Limb (tissue), 2 donors: Measurements from ENCODE around the gene DCANP1.

Experiments
- DNase-seq, 2 donors: peaks; one replicate each; pipeline ENCODE4 v3.0.0-alpha.2; 2016; ENCODE audit errors: extremely low spot score in 2 of 2

DCANP1 gene

GRCh38 chr5:135480511-135480910 is 33.4 kb upstream of the DCANP1 start:
- DNase-seq: no peak

GRCh38 chr5:135478938-135479337 is 31.8 kb upstream of the DCANP1 start:
- DNase-seq: no peak

DNA sequence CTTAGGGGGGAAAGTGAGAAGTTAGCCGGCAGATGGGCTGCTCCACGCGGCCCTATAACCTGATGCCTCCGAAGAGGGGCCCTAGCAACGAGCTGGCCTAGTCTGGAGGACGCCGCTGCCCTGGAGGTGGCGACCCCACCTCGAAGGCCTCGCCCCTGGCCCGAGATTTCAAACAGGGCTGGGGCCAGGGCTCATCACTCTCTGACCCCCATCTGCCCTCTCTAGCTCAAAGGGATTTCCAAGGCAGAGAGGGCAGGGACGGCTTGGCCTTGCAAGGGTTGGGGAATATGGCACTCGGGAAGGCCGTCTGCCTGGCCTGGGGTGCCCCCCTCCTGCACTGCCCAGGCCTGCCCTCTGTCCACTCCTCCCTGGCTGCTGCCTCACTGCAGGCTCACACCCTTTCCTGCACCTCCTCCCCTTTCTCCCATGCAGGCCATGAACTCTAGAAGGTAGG is 30.5 kb upstream of the DCANP1 start:
- peak in 1 of 2 donors; percentile 31 for DNase-seq

DNA sequence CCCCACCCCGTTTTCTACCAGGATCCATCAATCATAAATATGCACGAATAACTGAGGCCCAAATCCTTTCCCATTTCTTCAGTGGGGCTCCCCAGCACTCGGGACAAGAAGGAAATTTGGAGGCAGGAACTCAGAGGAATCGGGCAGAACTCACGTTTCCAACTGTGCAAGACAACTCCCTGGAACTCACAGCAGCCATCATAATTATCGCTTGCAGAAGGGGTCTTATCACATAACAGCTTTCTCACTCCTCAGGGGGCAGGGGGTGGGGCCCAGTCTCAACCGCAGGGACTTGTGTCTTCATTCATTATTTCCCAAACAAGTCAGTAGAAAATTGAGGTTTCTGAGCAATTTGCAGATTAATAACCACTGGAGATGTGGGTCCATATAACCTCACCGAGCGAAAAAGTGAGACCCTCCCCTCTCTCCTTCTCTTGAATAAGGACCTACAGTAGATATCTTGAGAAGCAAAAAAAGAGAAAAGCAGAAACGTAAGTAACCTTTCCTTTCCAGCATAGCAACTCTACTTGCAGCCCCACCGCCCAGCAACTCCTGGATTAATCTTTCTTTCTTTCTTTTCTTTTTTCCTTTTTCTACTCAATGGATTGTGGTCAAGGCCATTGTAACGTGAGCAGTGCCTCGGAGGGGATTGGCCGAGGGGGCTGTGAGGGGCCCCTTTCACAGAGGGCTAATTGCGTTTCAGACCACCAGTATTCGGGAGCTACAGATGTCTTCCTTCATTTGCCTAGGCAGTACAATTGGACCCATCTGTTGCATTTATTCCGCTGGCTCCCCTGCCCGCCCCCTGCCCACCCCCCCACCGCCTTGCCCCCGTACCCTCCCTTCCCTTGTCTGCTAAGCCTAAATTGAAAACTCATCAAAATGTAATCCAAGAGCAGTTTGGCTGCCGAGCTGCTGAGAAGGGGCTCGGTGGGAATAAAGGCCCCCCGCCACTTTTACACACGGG is 29.8 kb upstream of the DCANP1 start:
- no peak for DNase-seq

GRCh38 chr5:135473956-135474670 is 27.0 kb upstream of the DCANP1 start:
- DNase-seq: no peak

- DNase-seq: no peak
Measured at GRCh38 chr5:135472141-135472540, 25.0 kb upstream of the DCANP1 start.

- no peak for DNase-seq
Measured at GRCh38 chr5:135471726-135472125, 24.6 kb upstream of the DCANP1 start.

GRCh38 chr5:135469911-135470310 is 22.8 kb upstream of the DCANP1 start:
- no peak for DNase-seq

DNA sequence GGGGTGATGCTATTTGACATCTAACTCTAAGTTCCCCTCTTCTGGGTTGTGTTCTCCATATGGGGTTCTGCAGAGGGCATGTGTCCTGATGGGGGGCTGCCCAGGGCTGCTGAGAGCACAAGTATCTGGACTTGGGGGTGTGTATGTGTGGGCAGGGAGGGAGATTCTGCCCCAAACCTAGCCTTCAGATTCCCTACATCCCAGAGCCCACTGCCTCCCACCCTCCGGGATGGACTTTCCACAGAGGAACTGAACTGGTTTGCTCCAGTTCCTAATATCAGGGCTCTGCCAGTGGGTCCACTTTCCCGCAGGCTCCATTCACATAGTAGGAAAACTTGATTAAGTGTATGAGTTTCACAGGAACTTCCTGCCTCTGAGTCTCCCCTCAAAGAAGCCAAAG is 21.4 kb upstream of the DCANP1 start:
- no peak for DNase-seq

- no peak for DNase-seq
Measured at GRCh38 chr5:135467871-135468485, 20.8 kb upstream of the DCANP1 start.

DNA sequence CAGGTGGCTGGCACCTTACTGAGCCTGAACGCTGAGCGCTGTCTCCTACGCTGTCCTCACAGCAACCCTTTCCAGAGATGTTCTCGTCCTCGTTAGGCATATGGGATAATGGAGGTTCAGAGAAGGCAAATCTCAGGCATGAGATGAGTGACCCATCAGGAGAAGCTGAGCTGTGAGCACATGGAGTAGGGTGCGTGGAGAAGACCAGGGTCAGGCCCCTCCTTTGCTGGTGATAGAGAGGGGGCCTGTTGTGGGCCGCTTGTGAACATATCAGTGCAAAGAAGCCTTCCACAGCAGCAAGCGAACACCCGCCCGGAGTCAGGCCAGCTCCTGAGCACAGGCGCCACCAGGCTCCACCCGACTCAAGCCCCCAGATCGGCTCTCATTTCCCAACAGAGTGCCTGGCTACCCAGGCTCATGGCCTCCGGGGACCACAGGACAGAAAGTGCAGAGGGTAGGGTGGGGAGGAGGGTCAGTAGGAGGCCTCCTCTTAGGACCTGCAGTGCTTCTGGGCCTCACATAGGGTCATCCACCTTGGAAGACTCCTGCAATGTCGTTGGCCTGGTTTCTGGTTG is 20.0 kb upstream of the DCANP1 start:
- no peak for DNase-seq

DNA sequence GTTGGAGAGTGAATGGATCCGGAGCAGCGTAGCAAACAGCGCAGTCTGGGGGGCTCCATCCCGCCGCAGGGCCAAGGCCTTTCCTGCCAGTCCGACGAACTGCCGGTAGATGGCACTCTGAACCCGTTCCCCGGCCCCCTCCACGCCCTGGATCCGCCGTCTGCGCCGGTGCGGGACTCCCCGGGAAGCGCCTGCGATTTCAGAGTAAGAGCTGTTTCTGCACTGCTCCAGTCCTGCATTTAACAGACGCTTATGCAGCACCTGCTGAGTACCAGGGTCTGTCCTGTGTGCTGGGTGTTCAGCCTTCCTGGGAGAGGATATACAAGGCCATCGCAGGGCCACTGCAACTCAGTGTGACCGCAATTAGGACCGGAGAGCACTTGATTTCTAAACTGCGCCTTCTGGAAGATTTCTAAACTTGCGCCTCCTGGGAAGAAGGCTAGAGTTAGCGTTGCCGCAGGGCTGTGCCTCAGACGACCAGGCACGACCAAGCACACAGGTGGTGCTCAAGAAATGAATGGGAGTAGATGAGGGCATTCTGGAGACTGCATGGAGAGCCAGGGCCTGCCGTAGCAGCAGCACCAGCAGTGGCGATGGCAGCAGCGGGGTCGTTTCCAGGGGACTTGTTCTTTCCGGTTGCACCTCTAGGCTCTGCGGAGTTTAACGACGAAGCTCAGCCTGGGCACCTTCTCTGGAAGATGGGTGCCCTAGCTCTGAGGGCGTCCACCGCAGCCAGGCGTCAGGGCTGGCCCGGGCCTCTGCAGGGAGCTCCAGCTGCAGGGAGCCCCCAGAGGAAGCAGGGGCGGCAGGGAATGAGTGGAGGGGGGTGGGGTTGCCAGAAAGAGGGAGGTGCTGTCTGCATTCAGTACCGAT is 19.3 kb upstream of the DCANP1 start:
- DNase-seq: peak; percentile 79 to 90

DNA sequence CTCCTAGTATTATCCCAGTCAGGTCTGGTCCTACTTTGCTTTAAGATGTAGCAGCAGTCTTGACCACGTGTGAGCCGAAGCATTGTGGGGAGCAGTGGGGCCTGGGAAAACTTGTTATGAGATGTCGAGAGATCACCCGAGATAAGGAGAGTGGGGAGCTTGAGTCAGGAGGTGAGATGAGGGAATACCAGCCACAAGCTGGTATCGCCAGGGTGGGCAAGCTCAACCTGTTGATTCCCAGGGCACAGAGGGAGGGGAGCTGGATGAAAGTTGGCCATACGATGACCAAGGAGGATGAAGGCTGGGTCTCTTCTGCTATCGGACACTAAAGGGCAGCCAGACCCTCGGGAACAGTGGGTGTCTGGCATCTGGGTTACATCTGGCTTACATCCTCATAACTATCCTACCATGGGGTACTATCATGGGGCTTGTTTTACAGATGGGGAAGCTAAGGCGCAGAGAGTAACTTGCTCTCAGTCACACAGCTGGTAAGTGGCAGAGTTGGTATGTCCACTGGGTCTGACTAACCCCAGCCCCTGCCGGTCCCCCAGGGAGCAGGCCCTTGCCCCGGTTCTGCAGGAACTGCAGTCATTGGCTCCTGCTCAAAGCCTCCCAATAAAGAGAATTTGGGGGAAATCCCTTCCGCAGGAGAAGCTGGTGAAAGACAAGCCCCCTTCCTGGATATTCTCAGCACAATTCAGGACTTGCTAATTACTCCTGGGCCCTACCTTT is 18.4 kb upstream of the DCANP1 start:
- DNase-seq: no peak

- no peak for DNase-seq
Measured at GRCh38 chr5:135462304-135462703, 15.2 kb upstream of the DCANP1 start.

DNA sequence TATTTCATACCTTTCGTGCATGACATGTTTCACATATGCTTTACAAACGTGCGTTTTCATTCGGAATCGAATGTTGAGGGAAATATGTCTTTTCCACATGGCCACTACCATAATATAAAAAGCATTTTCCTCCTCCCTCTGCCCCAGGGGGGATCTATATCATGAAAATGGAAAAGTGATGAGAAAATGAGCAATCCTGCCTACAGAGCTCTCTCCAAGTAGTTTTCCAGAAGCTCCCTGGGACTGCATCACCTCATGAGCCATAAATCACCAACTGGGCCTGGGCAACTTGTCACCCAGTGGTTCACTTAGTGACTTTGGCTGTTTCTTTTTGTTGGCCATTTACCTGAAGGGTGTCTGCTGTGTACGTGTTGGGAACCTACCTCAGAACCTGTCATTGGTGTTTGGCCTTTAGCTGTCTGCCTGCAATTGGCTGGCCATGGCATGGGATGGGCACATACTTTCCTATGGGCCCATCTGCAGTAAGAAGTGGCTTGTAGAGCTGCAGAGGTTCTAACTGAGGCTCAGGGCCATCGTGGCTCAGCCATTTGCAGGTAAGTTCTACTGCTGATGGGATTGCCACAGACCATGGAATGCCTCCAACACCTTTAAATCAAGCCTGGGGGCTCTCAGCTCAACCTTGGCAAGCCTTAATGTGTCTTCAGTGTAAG is 14.5 kb upstream of the DCANP1 start:
- no peak for DNase-seq

- DNase-seq: peak in 1 of 2 donors; percentile 28
Measured at GRCh38 chr5:135460246-135461033, 13.3 kb upstream of the DCANP1 start.

DNA sequence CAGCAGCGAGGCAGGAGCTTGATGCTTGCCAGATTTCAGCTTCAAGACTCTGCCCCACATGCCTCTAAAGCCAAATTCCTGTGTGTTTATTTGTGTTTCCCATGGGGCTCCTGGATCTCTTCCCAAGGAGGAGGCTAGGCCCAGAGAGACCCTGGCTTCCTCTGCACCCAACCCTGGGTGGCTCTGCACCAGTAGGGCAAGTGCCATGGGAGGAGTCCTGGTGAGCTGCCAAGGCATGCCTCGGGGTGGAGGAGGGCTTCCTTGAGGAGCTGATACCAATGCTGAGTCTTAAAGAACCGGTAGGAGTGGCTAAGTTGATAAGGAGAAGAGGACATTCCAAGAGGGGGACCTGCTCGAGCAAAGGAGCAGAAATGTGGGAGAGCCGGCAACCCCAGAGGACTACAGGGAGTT is 11.8 kb upstream of the DCANP1 start:
- no peak for DNase-seq

- no peak for DNase-seq
Measured at GRCh38 chr5:135458356-135458755, 11.2 kb upstream of the DCANP1 start.
